C4-2B (cell line): ENCODE measurements around the gene TOR2A.

Experiments
- H3K27ac ChIP-seq: fragments of 450-650 bp; 2 replicates; pipeline ENCODE4 v1.5.1; 2017
- CTCF ChIP-seq: fragments of 450-650 bp; conservative IDR thresholded peaks from 2 replicates; pipeline ENCODE4 v1.5.1; 2017; ENCODE audit warnings: mild to moderate bottlenecking
- ZFX ChIP-seq: fragments of 450-650 bp; IDR thresholded peaks from 2 replicates; pipeline ENCODE4 v1.6.1; 2017

Gene TOR2A

GRCh38 chr9:127756233-127756632 lies 21.1 kb upstream of the TOR2A start:
- no peak overlapping the region for H3K27ac ChIP-seq
- TF ChIP-seq ZFX (no peak), CTCF (no peak)

GRCh38 chr9:127755061-127756060 lies 20.3 kb upstream of the TOR2A start:
- no peak overlapping the region for H3K27ac ChIP-seq
- no peak for TF ChIP-seq ZFX
- no peak for TF ChIP-seq CTCF

GRCh38 chr9:127754099-127755060 lies 19.3 kb upstream of the TOR2A start:
- TF ChIP-seq CTCF = no peak
- TF ChIP-seq ZFX = no peak
- H3K27ac ChIP-seq = no peak overlapping the region

- H3K27ac ChIP-seq = no peak overlapping the region
- TF ChIP-seq ZFX (no peak), CTCF (no peak)
Observed at GRCh38 chr9:127753622-127754021, 18.5 kb upstream of the TOR2A start.

- TF ChIP-seq ZFX (no peak), CTCF (no peak)
- no peak overlapping the region for H3K27ac ChIP-seq
Observed at GRCh38 chr9:127753148-127753547, 18.1 kb upstream of the TOR2A start.

- TF ChIP-seq CTCF = no peak
- TF ChIP-seq ZFX = no peak
- H3K27ac ChIP-seq = no peak overlapping the region
Observed at GRCh38 chr9:127751269-127752054, 16.4 kb upstream of the TOR2A start.
